ENCODE measurements around the gene PRSS53. TPM values are rescaled to one million over a fixed set of nuclear protein-coding genes. Genes with fewer than 3 reads are reported as not detected.

The PRSS53 gene
- total RNA-seq, 1 donor = 2.8 TPM

DNA sequence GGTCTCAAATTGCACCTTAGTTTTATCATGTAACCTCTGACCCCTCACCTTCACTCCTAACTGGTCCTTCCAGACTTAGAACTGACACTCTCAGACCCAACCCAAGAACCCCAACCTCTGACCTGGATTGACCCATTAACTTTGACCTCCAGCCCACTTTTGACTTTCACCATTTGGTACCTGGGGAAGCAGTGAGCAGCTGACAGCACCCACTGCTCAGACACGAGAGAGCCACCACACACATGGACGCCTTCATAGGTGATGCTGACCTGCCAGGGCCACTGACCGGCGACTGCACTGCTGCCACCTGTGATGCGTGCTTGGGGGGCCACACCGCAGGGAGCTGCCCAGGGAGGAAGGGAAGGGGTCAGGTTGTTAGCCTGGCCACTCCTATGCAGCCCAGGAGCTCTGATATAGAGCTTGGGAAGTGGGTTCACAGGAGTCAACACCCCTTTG is 44.3 kb upstream of the PRSS53 start:
- no peak overlapping the region for H3K4me3 ChIP-seq (ENCODE audit: low read depth, low read length)
- DNase-seq (ENCODE audit: low read depth) = no peak
- TF ChIP-seq, protein P1, sequence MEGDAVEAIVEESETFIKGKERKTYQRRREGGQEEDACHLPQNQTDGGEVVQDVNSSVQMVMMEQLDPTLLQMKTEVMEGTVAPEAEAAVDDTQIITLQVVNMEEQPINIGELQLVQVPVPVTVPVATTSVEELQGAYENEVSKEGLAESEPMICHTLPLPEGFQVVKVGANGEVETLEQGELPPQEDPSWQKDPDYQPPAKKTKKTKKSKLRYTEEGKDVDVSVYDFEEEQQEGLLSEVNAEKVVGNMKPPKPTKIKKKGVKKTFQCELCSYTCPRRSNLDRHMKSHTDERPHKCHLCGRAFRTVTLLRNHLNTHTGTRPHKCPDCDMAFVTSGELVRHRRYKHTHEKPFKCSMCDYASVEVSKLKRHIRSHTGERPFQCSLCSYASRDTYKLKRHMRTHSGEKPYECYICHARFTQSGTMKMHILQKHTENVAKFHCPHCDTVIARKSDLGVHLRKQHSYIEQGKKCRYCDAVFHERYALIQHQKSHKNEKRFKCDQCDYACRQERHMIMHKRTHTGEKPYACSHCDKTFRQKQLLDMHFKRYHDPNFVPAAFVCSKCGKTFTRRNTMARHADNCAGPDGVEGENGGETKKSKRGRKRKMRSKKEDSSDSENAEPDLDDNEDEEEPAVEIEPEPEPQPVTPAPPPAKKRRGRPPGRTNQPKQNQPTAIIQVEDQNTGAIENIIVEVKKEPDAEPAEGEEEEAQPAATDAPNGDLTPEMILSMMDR (IDR thresholded peaks at IDR 0.05; ENCODE audit: insufficient read depth, low read length) = no peak

DNA sequence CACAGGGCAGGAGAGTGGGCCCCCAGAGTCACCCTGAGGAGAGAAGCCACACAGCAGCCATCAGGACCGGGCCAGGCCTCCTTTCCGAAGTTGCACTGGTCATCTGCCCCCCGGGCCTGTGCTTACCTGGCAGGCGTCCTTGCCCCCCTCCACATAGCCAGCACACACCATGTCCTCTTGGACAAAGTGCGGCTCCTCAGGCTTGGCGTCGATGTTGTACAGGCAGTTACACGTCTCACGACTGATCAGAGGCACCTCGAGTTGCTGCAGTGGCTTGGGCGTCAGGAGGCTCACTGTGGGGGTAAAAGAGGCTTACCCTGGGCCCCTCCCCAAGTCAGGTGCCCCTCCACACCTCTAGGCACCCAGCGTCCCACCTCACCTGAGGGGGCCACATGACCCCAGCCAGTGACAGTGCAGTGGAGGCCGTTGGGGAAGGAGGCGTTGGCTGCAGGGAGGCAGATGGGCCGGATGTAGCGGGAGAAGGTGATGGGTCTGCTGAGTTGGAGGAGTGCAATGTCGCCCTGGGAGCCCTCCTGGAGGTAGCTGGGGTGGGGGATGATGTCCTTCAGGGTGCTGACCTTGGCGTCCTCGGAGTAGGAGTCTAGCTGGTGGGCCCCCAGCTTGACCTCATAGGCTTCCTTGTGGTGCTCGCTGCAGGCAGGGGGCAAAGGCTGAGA is 43.7 kb upstream of the PRSS53 start:
- TF ChIP-seq, protein P1 (IDR thresholded peaks at IDR 0.05; ENCODE audit: insufficient read depth, low read length) = no peak
- DNase-seq (ENCODE audit: low read depth) = no peak
- no peak overlapping the region for H3K4me3 ChIP-seq (ENCODE audit: low read depth, low read length)

DNA sequence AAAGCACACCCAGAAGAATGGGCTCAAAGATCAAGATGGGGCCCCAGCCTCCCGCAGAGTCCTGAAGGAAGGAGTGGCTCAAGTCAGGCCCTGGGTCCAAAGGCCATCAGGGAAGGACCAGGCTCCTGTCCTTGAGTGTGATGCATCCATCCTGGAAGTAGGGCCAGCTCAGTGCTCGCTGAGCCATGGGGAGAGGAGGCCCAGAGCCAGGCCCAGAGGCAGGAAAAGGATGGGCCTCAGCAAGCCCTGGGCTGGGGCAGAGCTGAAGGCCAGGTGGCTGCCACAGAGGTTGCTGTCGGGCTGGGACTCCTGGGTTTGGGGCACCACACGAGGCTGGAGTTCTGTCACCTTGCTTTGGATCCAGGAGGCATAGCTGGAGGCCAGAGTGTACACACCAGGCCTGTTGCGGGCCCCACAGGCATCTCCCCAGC is 43.1 kb upstream of the PRSS53 start:
- no peak overlapping the region for H3K4me3 ChIP-seq (ENCODE audit: low read depth, low read length)
- no peak for DNase-seq (ENCODE audit: low read depth)
- TF ChIP-seq, protein P1 (IDR thresholded peaks at IDR 0.05; ENCODE audit: insufficient read depth, low read length) = no peak

DNA sequence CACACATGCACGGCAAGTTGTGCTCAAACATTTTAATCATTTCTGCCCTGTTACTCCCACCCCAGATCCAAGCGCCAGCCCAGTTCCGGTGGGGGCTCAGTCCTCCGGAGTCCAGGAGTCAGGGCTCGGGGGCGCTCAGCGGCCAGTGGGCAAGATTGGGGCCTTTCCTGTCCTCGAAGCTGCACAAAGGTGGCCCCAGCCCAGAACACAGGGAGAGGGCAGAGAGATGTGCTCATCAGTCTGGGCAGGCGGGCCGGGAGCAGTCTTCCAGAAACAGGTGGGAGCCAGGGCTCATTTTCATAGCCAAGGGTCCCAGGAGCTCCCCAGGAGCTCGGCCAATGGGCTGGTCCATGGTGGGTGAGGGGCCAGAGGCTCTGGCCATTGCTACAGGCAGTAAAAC is 42.7 kb upstream of the PRSS53 start:
- TF ChIP-seq, protein P1 (IDR thresholded peaks at IDR 0.05; ENCODE audit: insufficient read depth, low read length) = no peak
- no peak overlapping the region for H3K4me3 ChIP-seq (ENCODE audit: low read depth, low read length)
- no peak for DNase-seq (ENCODE audit: low read depth)

DNA sequence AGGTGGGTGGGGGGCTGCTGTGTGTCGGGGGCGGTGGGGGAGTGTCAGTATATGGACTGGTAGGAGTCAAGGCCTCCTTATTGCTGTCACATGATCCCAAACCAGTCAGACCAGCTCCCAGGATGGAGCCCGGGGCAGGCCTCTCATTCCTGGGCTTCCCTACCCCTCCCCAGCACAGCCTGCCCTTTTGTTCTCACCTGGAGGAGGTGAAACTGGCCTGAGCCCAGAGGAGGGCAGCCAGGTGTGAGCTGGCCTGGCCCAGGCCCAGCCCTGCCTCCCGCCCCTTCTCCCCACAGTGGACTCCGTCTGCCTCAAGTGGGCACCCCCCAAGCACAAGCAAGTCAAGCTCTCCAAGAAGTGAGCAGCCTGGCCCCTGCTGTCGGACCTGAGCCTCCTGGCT is 42.2 kb upstream of the PRSS53 start:
- DNase-seq (ENCODE audit: low read depth) = no peak
- H3K4me3 ChIP-seq (ENCODE audit: low read depth, low read length) = no peak overlapping the region
- TF ChIP-seq, protein P1 (IDR thresholded peaks at IDR 0.05; ENCODE audit: insufficient read depth, low read length) = no peak

DNA sequence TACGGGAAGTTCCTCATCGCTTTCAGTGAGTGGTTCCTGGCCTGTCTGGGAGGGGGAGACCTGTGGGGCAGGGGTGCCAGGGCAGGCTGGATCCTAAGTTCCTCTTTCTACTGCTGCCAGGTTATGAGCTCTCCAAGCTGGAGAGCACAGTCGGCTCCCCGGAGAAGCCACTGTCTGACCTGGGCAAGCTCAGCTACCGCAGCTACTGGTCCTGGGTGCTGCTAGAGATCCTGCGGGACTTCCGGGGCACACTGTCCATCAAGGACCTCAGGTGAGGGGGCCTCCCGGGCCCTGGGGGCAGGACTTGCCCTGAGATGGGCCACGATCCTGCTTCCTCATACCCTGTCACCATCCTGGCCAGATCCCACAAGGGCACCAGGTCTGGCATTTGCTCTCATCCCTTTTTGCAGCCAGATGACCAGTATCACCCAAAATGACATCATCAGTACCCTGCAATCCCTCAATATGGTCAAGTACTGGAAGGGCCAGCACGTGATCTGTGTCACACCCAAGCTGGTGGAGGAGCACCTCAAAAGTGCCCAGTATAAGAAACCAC is 41.7 kb upstream of the PRSS53 start:
- no peak for DNase-seq (ENCODE audit: low read depth)
- TF ChIP-seq, protein P1 (IDR thresholded peaks at IDR 0.05; ENCODE audit: insufficient read depth, low read length) = no peak

More for the DNA sequence above, 41.7 kb upstream of the PRSS53 start:
- no peak overlapping the region for H3K4me3 ChIP-seq (ENCODE audit: low read depth, low read length)
